ENCODE results near the gene ATP6V1C2. TPM values are rescaled to one million over a fixed set of nuclear protein-coding genes. Genes with fewer than 3 reads are reported as not detected.
"Not testable (repeated sequence)": the region's sequence is repeated elsewhere in the genome, so short reads cannot be mapped to it uniquely, and the experiment has no call there.

The ATP6V1C2 gene
- total RNA-seq, 1 experiment from 2014 or later: 2.0 TPM

DNA sequence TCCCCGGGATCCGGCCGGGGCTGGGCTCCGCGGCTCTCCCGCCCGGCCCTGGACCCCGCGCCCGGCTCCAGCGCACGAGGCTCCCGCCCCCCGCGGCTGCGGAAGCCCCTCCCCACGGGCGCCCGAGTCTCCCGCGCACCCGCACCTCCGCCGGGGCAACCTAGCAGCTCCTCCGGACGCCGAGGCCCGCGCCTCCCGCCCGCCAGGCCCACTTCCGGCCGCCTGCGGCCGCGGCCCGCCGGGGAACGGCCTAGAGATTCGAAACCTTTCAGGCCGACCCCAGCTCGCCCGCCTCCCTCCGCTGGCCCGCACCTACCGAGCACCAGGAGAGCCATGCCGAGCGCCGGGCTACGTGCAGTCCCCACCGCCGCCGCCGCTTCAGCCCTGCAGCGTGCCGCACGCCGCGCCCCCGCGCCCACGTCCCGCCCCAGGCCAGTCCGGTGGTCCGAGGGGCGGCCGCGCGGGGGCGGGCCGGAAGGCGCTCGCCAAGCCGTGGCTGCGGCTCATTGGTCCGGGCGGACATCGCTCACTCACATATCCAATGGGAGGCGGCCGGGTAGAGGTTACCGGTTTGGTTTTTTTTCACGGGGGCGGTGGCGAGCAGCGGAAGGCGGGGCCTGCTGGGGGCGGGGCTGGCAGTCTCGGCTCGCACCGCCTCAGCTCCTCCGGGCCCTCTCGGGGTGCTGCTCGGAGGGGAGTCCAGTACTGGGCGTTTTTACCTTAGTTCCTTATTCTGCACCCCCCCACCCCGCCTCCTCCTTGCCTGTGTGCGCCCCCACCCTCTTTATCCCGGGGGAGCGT, 91.1 kb downstream of the ATP6V1C2 start, which contains the start of gene PDIA6:
Gene PDIA6 (minus strand): TSS at position 424 of the 801 bp plus-strand sequence. CDS start 89 bp downstream, at position 335.
- intact Hi-C loops (cut with micrococcal nuclease): no loop called here
- Histone ChIP-seq H3K4me2 (ENCODE audit: low read length) (peak within 1 kb of the TSS; percentile 97), H4K20me1 (ENCODE audit: insufficient read depth) (no peaks in the 10 kb centered on the region), H3K27me3 (ENCODE audit: insufficient read depth, low read length) (no peaks in the 10 kb centered on the region), H2AFZ (ENCODE audit: low read depth, low read length, poor library complexity, severe bottlenecking) (no peak within 1 kb of the TSS), H3K9me2 (ENCODE audit: insufficient read depth) (no peaks in the 10 kb centered on the region), H3K4me1 (ENCODE audit: control insufficient read depth in 1 of 2, insufficient read depth in 2 of 2, low read length in 2 of 2) (peaks cover 5 to 30% of the 10 kb centered on the region in 2 experiments; a peak in 3 of 4 replicates), H3K27ac (ENCODE audit: low read depth, low read length) (peak within 1 kb of the TSS; percentile 89), H3K9ac (ENCODE audit: low read length) (peak within 1 kb of the TSS; percentile 92), H3K79me2 (ENCODE audit: insufficient read depth, low read length) (peaks cover 49% of the 10 kb centered on the region), H3K4me3 (replicated peaks in 1 of 2; ENCODE audit: low read depth in 1 of 2, low read length in 2 of 2) (peak within 1 kb of the TSS; percentile 65 to 87), H3K36me3 (ENCODE audit: control insufficient read depth in 1 of 2, insufficient read depth in 2 of 2, low read length in 2 of 2) (peaks cover 7 to 22% of the 10 kb centered on the region in 2 experiments), H3K9me3 (ENCODE audit: control insufficient read depth in 1 of 2, insufficient read depth in 1 of 2, low read depth in 1 of 2, low read length in 2 of 2) (no peaks in the 10 kb centered on the region)
- ChIA-PET POLR2A (no interaction called here), CTCF (interaction anchor here (1.0 to 1.8 kb wide), 3 partner anchors 14 to 320 kb away, joined by 3 to 13 read pairs (median 3); a partner anchor contains a TSS), RAD21 (ENCODE audit: low non-redundant PET in 1 of 2, low total read pairs in 2 of 2, uncharacterized antibody in 2 of 2, unreplicated experiment in 2 of 2) (interaction anchor here (0.6 kb wide), 2 partner anchors 97 to 378 kb away, joined by 3 read pairs; no protein-coding TSS in a partner anchor)
- DNase-seq (ENCODE audit: low read depth, low spot score) (peak; percentile 92), ATAC-seq (peak; percentile 95)
- TF ChIP-seq, protein P1, sequence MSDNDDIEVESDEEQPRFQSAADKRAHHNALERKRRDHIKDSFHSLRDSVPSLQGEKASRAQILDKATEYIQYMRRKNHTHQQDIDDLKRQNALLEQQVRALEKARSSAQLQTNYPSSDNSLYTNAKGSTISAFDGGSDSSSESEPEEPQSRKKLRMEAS (IDR thresholded peaks at IDR 0.05): 0 out of 2 replicates have a peak, but pooled peaks have one; percentile 51
- TF ChIP-seq FOSL1 (IDR thresholded peaks at IDR 0.05; ENCODE audit: low read depth) (no peak), POLR2A (IDR thresholded peaks at IDR 0.05; ENCODE audit: borderline replicate concordance, extremely low read depth, insufficient read depth, insufficient read length) (peak; percentile 36), SIN3A (IDR thresholded peaks at IDR 0.05; ENCODE audit: low read depth) (no peak; the same call in 1 of the 2 replicates), RAD21 (IDR thresholded peaks at IDR 0.05; ENCODE audit: low read depth) (no peak), POLR2AphosphoS5 (IDR thresholded peaks at IDR 0.05; ENCODE audit: low read depth, low read length) (peak; percentile 80), ZFX (IDR thresholded peaks at IDR 0.05) (peak; percentile 90; the same call in 1 of the 2 replicates), SP1 (IDR thresholded peaks at IDR 0.05; ENCODE audit: low read depth) (peak; percentile 97), EGR1 (IDR thresholded peaks at IDR 0.05; ENCODE audit: low read depth) (peak; percentile 94), CEBPB (IDR thresholded peaks at IDR 0.05; ENCODE audit: low read depth) (no peak)
- BruUV-seq (replicated peaks): no TSS peak

DNA sequence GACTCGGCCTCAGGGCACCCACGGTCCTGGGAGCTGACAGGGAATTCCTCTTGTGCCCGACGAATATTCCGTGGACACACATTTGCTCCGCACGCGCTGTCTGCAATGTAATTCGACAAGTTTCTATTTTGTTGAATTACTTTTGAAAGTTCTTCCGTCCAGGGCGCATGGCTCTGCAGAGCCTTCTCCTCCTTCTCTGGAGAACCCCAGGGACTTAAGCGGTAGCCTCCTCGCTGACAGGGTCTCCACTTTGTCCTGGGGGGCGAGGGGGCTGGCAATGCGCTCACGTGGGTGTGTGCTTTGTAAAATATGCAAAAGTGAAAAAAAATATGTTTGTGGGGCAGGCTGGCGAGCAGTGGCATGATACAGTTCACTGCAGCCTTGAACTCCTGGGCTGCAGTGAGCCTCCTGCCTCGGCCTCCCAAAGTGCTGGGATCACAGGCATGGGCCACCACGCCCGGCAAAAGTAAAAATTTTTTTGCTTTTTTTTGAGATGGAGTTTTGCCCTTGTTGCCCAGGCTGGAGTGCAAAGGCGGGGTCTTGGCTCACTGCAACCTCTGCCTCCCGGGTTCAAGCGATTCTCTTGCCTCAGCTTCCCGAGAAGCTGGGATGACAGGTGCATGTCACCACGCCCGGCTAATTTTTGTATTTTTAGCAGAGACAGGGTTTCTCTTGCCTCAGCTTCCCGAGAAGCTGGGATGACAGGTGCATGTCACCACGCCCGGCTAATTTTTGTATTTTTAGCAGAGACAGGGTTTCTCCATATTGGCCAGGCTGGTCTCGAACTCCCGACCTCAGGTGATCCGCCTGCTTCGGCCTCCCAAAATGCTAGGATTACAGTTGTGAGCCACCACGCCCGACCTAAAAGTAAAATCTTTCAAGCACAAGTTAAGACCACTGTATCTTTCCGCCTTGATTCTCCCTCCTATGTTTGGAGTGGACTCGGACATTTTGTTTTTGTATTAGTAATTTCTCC, 92.0 kb downstream of the ATP6V1C2 start:
- POLR2A ChIA-PET: not testable (repeated sequence)

More for the DNA sequence above, 92.0 kb downstream of the ATP6V1C2 start:
- DNase-seq (ENCODE audit: low read depth, low spot score); intact Hi-C loops (cut with micrococcal nuclease); H4K20me1 ChIP-seq (ENCODE audit: insufficient read depth); ATAC-seq; H2AFZ ChIP-seq (ENCODE audit: low read depth, low read length, poor library complexity, severe bottlenecking); H3K9me3 ChIP-seq (ENCODE audit: control insufficient read depth in 1 of 2, insufficient read depth in 1 of 2, low read depth in 1 of 2, low read length in 2 of 2); H3K27me3 ChIP-seq (ENCODE audit: insufficient read depth, low read length); H3K9me2 ChIP-seq (ENCODE audit: insufficient read depth): not testable (repeated sequence)
- peak overlapping the region; percentile 47 to 87 for H3K4me3 ChIP-seq (replicated peaks in 1 of 2; ENCODE audit: low read depth in 1 of 2, low read length in 2 of 2)
- ChIA-PET RAD21 (ENCODE audit: low non-redundant PET in 1 of 2, low total read pairs in 2 of 2, uncharacterized antibody in 2 of 2, unreplicated experiment in 2 of 2) (interaction anchor here in 1 of 2 experiments (0.6 kb wide), 1 partner anchor 98 kb away, joined by 3 read pairs; no protein-coding TSS in a partner anchor), CTCF (interaction anchor here (1.3 to 1.8 kb wide), 2 partner anchors 19 to 319 kb away, joined by 3 to 13 read pairs; a partner anchor contains a TSS)
- peak overlapping the region; percentile 97 for H3K4me2 ChIP-seq (ENCODE audit: low read length)
- peaks cover 40% of the 10 kb centered on the region for H3K79me2 ChIP-seq (ENCODE audit: insufficient read depth, low read length)
- H3K36me3 ChIP-seq (ENCODE audit: control insufficient read depth in 1 of 2, insufficient read depth in 2 of 2, low read length in 2 of 2): peaks cover 2 to 17% of the 10 kb centered on the region in 2 experiments; a peak in 3 of 4 replicates
- peak overlapping the region; percentile 92 for H3K9ac ChIP-seq (ENCODE audit: low read length)
- peaks cover 5 to 33% of the 10 kb centered on the region in 2 experiments; a peak in 3 of 4 replicates for H3K4me1 ChIP-seq (ENCODE audit: control insufficient read depth in 1 of 2, insufficient read depth in 2 of 2, low read length in 2 of 2)
- peak overlapping the region; percentile 30; the same call in 1 of the 2 replicates for H3K27ac ChIP-seq (ENCODE audit: low read depth, low read length)
- BruUV-seq (replicated peaks): TSS peak; percentile 92

Measured in HCT116 (cell line).